ENCODE data around the gene ASZ1.

The ASZ1 gene

GRCh38 chr7:117332031-117332430 is 95.3 kb downstream of the ASZ1 start:
- TF ChIP-seq CTCF (IDR thresholded peaks at IDR 0.05; ENCODE audit: control insufficient read depth, extremely low read depth, insufficient read depth), result no peak
- no peak overlapping the region for H3K4me3 ChIP-seq (ENCODE audit: low read depth, low read length)
- no peak for DNase-seq (ENCODE audit: low read depth)

- no peak overlapping the region for H3K4me3 ChIP-seq (ENCODE audit: low read depth, low read length)
- no peak for TF ChIP-seq CTCF (IDR thresholded peaks at IDR 0.05; ENCODE audit: control insufficient read depth, extremely low read depth, insufficient read depth)
- no peak for DNase-seq (ENCODE audit: low read depth)
Observed at GRCh38 chr7:117325836-117326235, 101.5 kb downstream of the ASZ1 start.

GRCh38 chr7:117324960-117325359 is 102.3 kb downstream of the ASZ1 start:
- TF ChIP-seq CTCF (IDR thresholded peaks at IDR 0.05; ENCODE audit: control insufficient read depth, extremely low read depth, insufficient read depth), result no peak
- H3K4me3 ChIP-seq (ENCODE audit: low read depth, low read length), result no peak overlapping the region
- DNase-seq (ENCODE audit: low read depth), result no peak

GRCh38 chr7:117323851-117324711 is 103.2 kb downstream of the ASZ1 start:
- DNase-seq (ENCODE audit: low read depth), result no peak
- no peak for TF ChIP-seq CTCF (IDR thresholded peaks at IDR 0.05; ENCODE audit: control insufficient read depth, extremely low read depth, insufficient read depth)
- no peak overlapping the region for H3K4me3 ChIP-seq (ENCODE audit: low read depth, low read length)

- no peak for TF ChIP-seq CTCF (IDR thresholded peaks at IDR 0.05; ENCODE audit: control insufficient read depth, extremely low read depth, insufficient read depth)
- no peak overlapping the region for H3K4me3 ChIP-seq (ENCODE audit: low read depth, low read length)
- DNase-seq (ENCODE audit: low read depth), result no peak
Observed at GRCh38 chr7:117323305-117323850, 103.9 kb downstream of the ASZ1 start.

GRCh38 chr7:117322741-117323304 is 104.5 kb downstream of the ASZ1 start, which contains the start of gene WNT2:
Gene WNT2 (minus strand): TSS chr7:117323058. CDS start chr7:117322989, 69 bp downstream.
- TF ChIP-seq CTCF (IDR thresholded peaks at IDR 0.05; ENCODE audit: control insufficient read depth, extremely low read depth, insufficient read depth), result no peak
- no peak for DNase-seq (ENCODE audit: low read depth)
- no peak within 1 kb of the TSS for H3K4me3 ChIP-seq (ENCODE audit: low read depth, low read length)

All from LNCaP clone FGC (cell line).